H1 (cell line): Measurements from ENCODE around the gene PTPN21. TPM values are rescaled to one million over a fixed set of nuclear protein-coding genes. Genes with fewer than 3 reads are reported as not detected.

ENCODE experiments used
- BRCA1 ChIP-seq: IDR thresholded peaks from 2 replicates; pipeline ENCODE4 v1.6.1; 2012; ENCODE audit warnings: low read depth, low read length, improper control_type of control experiment
- CHD7 ChIP-seq: fragments of 300-600 bp; sonication (generic); IDR thresholded peaks from 2 replicates; pipeline ENCODE4 v1.7.1; 2012; ENCODE audit warnings: low read length, moderate library complexity, mild to moderate bottlenecking, inconsistent platforms; ENCODE audit not compliant: insufficient replicate concordance
- GABPA ChIP-seq: IDR thresholded peaks from 2 replicates; pipeline ENCODE4 v1.6.1; 2011; ENCODE audit warnings: mild to moderate bottlenecking, low read length, moderate library complexity, borderline replicate concordance; ENCODE audit not compliant: insufficient read depth
- JUND ChIP-seq: IDR thresholded peaks from 2 replicates; pipeline ENCODE4 v1.6.1; 2011; ENCODE audit warnings: mild to moderate bottlenecking, improper control_type of control experiment, low read length
- KDM5A ChIP-seq: fragments of 200-600 bp; IDR thresholded peaks from 2 replicates; pipeline ENCODE4 v1.7.1; 2012; ENCODE audit warnings: mild to moderate bottlenecking, low read length, inconsistent platforms, mixed read lengths
- NANOG ChIP-seq: IDR thresholded peaks from 2 replicates; pipeline ENCODE4 v1.6.1; 2011; ENCODE audit warnings: low read length, low read depth, mild to moderate bottlenecking, inconsistent platforms; ENCODE audit not compliant: insufficient read depth, poor library complexity, severe bottlenecking
- POU5F1 ChIP-seq: IDR thresholded peaks from 2 replicates; pipeline ENCODE4 v1.6.1; 2011; ENCODE audit warnings: low read depth, mild to moderate bottlenecking, low read length, moderate library complexity
- SUZ12 ChIP-seq: fragments of 200-600 bp; sonication (generic); IDR thresholded peaks from 2 replicates; pipeline ENCODE4 v1.6.1; 2012; ENCODE audit warnings: mild to moderate bottlenecking, inconsistent platforms, low read length, moderate library complexity, mixed read lengths
- TBP ChIP-seq: IDR thresholded peaks from 2 replicates; pipeline ENCODE4 v1.6.1; 2011; ENCODE audit warnings: low read depth, low read length, improper control_type of control experiment
- polyA plus RNA-seq, 7 experiments: library from polyadenylated mRNA; depleted of rRNA in 3 of 7; stranded (reverse) in 5 of 7; unstranded in 2 of 7; fragments of >200 nt in 5 of 7; fragments of 200-250 nt in 2 of 7; gene quantifications; 1 replicate in 5 of 7; 2 replicates in 1 of 7; 4 replicates in 1 of 7; pipeline versions ENCODE4 v1.2.1 to v1.2.3, GENCODE V29; 2011 to 2013; ENCODE audit warnings: missing spikeins in 2 of 7, mixed read lengths in 2 of 7
- total RNA-seq: library from RNA; stranded (reverse); fragmentation: NEBNext Ultra II Directional; extraction: Animal tissue kit (Norgen Biotek cat#: 25700); gene quantifications from 2 replicates; pipeline ENCODE4 v1.2.1, GENCODE V29; 2021
- TF ChIP-seq, protein P1 (sequence below): IDR thresholded peaks from 2 replicates; pipeline ENCODE4 v1.6.1; 2012; ENCODE audit warnings: inconsistent platforms
- TF ChIP-seq, protein P2 (sequence below): IDR thresholded peaks from 2 replicates; pipeline ENCODE4 v1.6.1; 2012; ENCODE audit warnings: inconsistent platforms

PTPN21 gene
- total and polyA plus RNA-seq, 2 of the 8 experiments (the other 6 are each of a cell fraction or from before 2014, with no cell fraction given), result 6.5 to 16.1 TPM

- TF ChIP-seq CHD7, result no peak
- no peak for TF ChIP-seq TBP
- TF ChIP-seq, protein P1, sequence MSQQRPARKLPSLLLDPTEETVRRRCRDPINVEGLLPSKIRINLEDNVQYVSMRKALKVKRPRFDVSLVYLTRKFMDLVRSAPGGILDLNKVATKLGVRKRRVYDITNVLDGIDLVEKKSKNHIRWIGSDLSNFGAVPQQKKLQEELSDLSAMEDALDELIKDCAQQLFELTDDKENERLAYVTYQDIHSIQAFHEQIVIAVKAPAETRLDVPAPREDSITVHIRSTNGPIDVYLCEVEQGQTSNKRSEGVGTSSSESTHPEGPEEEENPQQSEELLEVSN, result no peak
- TF ChIP-seq POU5F1, result no peak
- no peak for TF ChIP-seq BRCA1
- TF ChIP-seq KDM5A, result no peak
- TF ChIP-seq GABPA, result no peak
- no peak for TF ChIP-seq NANOG
- TF ChIP-seq, protein P2, sequence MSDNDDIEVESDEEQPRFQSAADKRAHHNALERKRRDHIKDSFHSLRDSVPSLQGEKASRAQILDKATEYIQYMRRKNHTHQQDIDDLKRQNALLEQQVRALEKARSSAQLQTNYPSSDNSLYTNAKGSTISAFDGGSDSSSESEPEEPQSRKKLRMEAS, result no peak
- TF ChIP-seq SUZ12, result no peak
- TF ChIP-seq JUND, result no peak
Observed at GRCh38 chr14:88507208-88507607, 47.6 kb downstream of the PTPN21 start (continued).
